ENCODE data around the gene BAMBI. TPM values are rescaled to one million over a fixed set of nuclear protein-coding genes. Genes with fewer than 3 reads are reported as not detected.

The BAMBI gene
- polyA plus RNA-seq, 10 donors: 1.6 to 8.1 (median 3.8) TPM

DNA sequence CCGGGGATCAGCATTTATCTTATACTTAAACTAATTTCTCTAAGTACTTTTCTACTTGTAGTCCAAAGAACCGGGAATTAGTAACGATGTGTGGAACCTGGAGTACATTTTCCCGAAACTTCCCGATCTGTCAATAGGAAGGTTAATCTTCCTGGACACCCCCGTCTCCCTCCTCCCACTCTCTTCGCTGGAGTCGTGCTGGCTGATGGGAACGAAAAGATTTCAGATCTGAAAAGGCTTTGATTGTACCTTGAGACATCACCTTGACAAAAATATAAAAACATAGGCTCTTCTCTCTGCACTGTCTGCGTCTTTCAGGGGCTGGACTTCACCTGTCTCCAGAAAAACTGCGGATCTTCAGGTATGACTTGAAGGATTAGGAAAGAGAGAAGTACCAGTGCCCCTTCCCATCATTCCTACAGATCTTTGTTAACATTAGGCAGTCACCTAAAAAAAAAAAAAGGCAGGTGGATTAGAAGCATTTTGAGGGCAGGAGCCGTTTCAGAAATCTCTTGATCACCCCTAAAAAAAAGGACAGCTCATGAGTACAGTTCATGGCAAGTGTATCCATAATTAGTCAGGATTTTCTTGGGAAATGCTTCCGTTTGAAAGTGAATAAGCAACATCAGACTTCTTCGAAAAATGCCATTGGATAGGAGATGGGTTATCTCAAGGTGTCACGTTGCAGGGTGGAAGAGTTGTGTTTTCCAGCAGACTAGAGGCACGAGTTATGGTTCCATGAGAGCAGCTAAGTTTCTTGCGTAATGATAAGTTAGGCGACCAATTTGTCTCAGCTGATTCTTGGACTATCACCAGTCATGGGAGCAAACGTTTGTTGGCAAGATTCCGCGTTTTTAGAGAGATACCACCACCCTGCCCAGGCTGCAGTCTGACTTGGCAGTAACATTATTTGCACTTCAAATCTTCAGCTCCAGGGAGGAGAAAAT, 7.8 kb upstream of the BAMBI start:
- DNase-seq: no peak

DNA sequence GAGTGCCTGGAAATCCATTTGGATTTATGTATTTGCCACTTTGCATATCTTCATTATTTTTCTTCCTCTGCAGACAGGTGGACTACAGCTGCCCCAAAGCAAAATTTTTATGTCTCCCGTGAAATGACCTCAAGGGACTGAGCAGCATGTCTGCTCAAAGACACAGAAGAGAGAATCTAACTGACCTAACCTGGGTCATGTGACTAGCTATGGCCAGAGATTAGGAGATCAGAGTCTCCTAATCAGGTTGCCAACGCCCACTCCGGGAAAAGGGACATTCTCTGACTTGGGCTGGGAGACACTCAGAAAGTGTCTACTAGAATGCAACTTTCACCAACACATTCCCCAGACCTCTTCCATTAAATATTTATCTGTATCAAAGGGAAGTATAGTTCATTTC, 2.5 kb upstream of the BAMBI start:
- no peak for DNase-seq

DNA sequence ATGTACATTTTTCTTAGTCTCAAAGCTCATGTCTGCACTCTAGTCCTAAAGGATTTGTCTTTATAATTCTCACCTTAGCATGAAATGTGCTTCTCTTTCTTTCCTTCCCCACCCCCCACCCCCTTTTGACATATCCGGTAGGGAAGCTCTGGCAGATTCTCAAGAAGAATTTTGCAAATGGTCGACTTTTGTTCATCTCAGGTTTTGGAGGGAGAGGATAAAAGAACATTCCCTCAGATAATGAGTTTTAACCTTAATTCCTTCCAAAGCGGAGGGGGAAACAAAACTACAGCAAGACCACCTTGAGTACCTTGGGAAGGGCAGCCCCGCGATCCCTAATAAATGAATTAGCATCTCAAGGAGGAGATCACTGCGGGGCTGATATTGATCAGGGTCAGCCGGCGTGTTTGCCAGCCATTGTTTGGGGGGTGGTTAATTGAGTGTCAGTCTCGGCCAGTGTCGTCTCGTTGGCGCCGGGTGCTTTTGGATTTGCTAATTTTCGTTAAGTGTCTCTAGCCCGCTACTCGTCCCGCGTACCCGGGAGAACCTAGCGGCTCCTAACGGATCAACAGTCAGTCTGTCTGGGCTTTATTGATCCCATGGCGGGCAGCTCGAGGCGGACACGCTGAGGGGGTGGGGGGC, 874 bp upstream of the BAMBI start:
- peak in 1 of 3 donors; percentile 65 for DNase-seq

DNA sequence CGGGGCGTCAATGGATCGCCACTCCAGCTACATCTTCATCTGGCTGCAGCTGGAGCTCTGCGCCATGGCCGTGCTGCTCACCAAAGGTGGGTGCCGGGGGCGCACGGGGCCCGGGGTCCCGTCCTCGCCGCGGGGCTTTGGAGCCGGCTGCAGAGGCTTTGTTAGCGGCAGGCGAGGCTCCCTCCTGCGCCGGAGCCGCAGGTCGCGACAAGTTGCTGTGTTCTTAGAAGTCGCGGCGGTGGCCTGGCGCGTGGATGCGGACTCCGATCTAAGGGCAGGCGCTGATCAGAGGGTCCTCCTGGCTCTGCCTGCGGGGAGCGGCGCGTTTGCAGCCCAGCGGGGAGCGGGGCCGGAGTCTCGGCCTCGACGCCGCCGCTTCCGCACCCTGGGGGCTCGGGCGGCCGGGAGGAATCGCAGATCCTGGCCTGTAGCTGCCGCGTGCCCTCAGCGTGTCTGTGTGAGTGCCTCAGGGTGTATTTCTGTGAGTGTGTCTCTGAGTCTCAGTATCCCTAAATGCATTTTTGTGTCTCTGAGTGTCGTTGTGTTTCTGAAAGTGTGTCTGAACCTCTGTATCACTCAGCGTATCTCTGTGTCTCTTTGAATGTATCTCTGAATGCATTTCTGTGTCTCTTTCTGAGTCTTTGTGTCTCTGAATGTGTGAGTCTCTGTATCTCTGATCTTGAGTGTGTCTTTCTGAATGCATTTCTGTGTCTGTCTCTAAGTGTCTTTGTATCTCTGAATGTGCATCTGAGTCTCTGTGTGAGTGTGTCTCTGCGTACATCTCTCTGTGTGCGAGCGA, 766 bp downstream of the BAMBI start:
- peak in 1 of 3 donors; percentile 66 for DNase-seq

DNA sequence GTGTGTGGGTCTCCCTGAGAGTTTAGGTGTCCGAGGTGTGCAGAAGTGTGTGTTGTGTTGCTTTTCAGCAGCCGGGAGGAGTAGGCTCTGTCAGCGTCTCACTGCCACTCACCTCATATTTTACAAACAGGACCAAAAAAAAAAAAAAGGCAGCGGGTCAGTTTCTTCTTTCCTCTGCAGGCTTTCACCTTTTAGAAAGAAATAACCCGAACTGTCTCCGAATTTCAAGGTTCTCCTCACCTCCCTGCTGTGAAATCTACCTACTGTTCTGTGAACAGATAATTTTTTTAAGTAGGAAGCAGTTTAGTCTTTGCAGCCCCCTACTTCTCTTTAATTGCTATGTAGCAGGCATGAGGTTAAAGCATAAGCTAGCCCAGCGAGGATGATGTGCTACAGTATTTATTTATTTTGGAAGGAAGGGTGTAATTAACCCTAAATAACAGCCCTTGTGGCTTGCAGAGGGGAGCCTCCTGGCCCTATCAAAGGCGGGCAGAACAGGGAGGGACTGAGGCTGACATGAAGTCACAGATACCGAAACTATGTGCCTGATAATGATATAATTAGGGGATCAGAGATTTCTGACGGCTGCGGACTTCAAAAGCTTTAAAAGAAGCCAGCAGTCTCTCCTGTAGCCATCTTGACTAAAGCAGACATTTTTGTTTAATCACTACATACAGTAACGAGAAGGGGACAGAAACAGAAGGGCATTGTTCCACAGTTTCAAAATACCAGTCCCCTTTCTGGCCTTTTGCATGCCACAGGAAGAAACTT, 1.6 kb downstream of the BAMBI start:
- peak in 1 of 3 donors; percentile 28 for DNase-seq

DNA sequence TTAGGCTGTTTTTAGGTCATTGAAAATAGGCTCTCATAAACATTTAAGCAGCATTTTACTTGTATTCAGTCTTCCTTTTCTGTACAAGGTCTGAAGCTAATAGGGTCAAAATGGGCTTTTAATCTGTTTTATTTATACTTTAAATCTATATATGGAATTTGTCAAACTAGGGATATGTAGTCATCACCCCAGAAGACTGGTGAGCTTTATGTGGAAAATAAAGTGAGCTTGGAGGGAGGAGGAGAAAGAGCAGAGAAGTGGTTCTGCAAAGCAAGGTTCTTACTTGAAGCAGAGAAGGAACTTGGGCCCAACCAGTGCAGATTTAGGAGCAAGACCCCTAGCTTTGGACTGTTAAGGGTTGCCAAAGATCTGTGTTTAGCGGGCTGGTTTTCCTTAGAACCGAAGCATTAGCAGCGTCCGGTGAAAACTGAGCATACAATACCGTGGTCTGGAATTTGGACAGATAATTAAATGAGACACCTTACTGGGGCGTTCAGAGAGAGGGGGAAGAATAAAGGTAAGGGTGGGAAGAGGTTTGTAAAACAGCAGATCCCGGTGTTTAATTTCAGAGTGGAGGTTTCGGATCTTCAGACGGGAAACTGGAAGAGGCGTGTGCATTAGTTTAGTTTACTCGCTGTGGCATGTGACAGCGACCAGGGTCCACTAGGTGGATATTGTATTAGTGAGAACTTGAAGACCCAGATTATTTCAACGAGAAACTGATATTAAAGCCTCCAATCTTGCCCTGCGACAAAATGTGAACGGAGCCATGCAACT, 2.4 kb downstream of the BAMBI start:
- DNase-seq: peak in 1 of 3 donors; percentile 34

DNA sequence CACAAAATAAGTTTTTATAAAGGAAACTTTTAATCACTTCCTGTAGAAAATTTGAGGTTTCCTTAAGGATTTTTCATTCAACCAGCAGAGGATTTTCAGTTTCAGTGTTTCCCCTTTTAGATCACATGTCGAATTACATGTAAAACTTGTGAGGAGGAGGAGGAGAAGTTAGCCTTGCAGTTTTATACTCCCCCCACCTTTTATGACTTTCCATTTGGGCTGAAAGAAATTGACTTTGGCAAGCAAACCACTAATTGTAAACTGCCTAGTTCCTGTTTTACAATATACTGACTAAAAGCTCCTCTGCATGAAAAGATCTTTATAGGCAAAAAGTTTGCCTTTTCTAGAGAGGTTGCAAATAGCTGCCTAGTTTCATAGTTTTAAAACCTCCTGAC, 3.0 kb downstream of the BAMBI start:
- DNase-seq: no peak

DNA sequence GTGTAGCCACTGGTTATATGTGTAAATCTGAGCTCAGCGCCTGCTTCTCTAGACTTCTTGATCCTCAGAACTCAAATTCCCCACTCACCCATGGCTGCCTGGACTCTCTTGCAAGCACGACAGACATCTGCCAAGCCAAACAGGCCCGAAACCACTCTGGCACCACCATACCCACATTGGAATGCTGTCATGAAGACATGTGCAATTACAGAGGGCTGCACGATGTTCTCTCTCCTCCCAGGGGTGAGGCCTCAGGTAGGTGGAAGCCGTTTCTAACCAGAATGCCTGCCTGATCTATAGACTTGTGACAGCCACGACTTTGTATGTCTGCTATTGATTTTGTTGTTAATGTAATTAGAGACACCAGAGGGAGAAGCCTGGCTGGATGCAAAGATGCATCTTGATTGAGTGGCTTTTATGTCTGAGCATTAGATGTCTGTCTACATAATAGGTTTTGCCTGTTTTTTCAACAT, 4.0 kb downstream of the BAMBI start:
- DNase-seq: no peak

DNA sequence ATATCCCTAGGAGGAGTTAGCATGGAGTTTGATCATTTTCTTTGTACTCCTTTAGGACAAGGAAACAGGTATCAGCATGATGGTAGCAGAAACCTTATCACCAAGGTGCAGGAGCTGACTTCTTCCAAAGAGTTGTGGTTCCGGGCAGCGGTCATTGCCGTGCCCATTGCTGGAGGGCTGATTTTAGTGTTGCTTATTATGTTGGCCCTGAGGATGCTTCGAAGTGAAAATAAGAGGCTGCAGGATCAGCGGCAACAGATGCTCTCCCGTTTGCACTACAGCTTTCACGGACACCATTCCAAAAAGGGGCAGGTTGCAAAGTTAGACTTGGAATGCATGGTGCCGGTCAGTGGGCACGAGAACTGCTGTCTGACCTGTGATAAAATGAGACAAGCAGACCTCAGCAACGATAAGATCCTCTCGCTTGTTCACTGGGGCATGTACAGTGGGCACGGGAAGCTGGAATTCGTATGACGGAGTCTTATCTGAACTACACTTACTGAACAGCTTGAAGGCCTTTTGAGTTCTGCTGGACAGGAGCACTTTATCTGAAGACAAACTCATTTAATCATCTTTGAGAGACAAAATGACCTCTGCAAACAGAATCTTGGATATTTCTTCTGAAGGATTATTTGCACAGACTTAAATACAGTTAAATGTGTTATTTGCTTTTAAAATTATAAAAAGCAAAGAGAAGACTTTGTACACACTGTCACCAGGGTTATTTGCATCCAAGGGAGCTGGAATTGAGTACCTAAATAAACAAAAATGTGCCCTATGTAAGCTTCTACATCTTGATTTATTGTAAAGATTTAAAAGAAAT, 4.8 kb downstream of the BAMBI start:
- no peak for DNase-seq

DNA sequence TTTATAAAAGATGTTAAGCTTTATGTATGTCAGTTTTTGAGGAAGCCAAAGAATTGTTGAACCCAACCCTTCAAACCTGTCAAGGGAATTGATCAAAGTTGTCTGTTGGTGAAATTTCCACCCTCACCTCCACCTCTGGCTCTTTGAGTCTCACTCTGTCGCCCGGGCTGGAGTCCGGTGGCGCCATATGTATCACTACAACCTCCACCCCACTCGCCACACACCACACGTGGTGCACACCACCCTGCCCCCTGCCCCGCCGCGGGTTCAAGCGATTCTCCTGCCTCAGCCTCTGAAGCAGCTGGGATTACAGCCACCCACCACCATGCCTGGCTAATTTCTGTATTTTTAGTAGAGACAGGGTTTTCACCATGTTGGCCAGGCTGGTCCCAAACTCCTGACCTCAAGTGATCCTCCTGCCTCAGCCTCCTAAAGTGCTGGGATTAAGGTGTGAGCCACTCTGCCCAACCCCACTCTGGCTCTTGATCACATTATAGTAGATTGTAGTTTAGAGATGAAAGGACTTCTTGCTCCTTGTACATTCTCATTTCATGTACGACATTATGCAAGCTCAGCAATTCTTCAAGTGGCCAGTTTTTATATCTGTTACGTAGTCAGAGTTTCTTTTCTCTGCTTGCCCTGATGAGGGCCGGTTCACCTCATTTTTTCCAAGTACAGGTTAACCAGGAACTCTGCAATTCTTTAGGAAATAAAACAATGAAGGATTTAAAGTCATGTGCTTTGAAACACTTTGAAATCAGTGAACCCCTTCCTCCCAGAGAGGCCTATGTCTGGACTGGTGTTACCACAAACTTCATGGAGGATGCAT, 7.0 kb downstream of the BAMBI start:
- no peak for DNase-seq

DNA sequence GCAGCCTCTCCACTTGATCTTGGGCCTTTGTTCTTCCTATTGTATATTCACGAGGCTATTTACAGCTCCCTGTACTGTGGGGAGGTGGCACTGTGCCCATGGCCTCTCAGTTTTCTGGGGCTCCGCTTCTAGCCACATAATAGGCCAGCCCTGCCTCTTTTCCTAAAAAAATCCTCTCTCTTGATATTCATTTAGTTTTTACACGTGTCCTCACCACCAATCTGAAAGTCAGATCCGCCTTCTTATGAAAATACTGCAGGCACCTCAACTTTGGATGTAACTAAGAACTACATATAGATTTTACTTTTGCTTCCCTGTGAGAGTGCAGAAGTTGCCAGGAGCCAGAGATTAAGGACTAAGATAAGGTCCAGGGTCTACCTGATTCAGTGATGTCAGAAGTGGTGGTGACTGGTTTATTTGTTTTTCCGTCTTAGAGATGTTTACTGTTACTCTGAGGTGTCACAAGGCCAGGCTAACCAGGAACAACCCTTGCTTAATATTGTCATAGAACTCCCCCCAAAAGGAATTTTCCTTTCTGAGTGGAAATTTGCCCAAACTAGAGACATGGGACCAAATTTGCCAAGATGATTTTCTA, 7.8 kb downstream of the BAMBI start:
- no peak for DNase-seq

DNA sequence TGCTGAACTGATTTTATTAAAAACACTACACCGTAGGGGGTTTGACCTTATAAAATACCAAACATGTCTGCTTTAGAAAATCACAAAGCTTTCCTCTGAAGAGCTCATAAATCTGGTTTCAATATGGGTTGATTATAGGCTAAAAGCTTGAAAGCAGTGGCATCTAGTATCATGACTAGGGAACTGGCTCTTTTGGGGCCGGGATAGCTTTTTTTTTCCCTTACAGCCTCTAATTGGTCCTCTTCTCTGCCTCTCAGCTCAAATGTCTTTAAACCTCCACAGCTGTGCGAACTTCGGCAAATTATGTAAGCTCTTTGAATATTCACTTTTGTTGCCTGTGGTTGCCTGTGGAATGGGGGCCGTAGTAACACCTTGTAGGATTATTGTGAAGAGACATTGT, 8.4 kb downstream of the BAMBI start:
- DNase-seq: no peak

DNA sequence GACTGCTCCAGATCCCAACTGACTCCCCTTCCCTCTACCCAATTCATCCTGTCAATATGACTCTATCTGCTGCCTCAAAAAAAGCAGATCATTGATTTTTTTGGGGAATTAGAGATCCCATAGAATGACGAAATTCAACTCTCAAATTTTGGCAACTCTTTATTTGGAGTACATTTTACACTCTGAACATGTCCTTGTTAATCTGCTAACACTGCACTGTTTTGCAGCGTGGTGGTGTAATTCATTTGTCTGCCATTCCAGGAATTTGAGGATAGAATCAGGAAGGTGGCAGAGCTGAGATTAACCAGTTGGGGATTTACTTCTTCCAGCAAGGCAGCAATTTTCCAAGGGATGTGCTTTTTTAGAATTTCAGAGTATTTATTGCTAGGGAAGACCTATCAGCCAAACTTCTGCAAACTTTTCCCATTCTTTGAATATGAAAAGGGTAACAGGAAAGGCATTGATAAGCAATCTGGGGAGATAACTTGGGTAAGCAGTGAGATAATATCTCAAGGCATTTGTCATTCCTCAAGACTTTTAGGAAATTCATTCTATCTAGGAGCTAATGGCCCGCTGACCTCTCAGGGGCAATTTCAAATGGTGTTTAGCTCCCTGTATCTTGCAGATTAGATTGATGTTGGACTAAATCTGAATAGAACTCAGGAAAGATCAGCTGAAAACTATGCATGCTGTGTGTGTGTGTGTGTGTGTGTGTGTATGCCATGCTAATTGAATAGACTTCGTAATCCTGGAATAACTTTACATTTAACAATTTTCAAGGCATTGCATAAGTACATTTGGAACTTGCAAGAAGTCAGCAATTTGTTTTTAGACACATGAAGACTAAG, 9.7 kb downstream of the BAMBI start:
- DNase-seq: no peak

DNA sequence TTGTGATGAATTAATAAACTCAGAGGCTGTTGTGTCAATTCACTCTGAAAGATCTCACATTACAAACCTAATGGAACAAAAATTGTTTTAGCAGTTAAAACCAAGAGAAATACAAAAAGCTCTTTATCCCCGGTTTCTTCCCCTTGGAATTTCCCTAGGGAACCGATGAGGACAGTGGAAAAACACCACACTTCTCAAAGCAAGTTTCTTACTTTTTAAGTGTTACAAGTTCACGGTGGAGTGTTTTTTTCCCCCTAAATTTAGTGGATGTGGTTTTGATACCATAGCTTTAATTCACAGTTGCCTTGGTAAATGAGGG, 10.3 kb downstream of the BAMBI start:
- no peak for DNase-seq

DNA sequence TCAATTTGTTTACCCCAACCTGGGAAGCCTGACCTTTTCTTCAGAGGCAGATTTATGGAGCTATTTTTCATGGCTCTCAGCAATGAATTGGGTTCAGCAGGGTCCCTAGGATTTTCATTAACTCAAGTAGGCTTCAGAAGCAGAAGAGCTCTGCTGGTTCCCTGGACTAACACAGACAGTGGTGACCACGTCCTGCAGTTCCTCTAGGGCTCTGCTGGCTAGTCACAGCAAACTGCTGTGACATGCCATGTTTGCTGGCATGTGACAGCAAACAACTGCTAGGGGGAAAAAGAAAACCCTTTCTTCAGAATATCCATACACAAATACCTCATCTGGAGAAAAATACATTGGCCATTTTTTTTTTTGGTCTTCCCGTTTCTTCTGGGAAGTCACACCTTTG, 13.2 kb downstream of the BAMBI start:
- DNase-seq: no peak

DNA sequence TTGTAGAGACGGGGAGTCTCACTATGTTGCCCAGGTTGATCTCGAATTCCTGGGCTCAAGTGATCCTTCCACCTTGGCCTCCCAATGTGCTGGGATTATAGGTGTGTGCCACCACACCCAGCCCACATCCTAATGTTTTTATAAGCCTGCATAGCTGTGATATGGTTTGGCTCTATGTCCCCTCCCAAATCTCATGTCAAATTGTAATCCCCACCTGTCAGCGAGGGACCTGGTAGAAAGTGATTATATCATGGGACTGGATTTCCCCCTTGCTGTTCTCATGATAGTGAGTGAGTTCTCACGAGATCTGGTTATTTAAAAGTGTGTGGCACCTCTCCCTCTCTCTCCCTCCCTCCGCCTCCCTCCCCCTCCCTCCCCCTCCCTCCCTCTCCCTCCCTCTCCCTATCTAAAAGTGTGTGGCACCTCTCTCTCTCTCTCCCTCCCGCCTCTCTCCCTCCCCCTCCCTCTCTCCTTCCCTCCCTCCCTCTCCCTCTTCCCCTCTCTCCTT, 13.9 kb downstream of the BAMBI start:
- DNase-seq: no peak

DNA sequence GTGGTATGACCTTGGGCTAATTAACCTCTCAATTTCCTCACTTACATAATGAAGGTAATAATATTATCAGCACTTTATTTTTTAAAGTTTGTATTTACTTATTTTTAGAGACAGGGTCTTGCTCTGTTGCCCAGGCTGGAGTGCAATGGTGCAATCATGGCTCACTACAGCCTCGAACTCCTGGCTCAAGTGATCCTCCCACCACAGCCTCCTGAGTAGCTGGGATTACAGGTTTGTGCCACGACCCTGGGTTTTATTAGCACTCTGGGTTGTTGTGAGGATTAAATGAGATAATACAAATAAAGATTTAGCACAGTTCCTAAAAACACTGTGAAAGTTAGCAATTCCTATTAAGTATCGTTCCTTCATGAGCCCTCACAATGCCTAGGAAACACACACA, 14.7 kb downstream of the BAMBI start:
- DNase-seq: no peak

Data from muscle of back (tissue), 11 donors.